ENCODE data around the gene TRAF7.
"Not testable (repeated sequence)": the region's sequence is repeated elsewhere in the genome, so short reads cannot be mapped to it uniquely, and the experiment has no call there.

Gene TRAF7

GRCh38 chr16:2155091-2155950 is at the start of gene TRAF7:
Gene TRAF7 (plus strand): TSS chr16:2155782. CDS start chr16:2163921, 8,139 bp downstream.
- peak; percentile 91 for DNase-seq

DNA sequence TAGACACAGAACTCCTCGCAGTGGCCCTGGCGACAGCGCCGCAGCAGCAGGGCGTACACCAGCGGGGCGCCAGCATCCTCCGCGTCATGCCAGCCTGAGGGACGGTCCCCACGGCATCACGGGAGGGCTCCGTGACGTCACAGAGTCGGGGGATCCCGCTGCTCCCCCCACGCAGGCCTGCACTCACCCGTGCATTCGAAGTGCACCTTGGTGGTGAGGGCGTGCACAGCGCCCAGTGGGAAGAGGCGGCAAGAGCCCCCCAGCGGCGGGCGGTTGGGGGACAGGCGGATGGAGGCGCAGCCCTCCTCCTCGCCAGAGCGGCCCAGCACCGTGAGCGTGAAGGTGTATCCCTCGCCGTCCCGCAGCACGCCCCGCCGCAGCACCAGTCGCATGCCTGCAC is 49.4 kb upstream of the TRAF7 start:
- DNase-seq = not testable (repeated sequence)

DNA sequence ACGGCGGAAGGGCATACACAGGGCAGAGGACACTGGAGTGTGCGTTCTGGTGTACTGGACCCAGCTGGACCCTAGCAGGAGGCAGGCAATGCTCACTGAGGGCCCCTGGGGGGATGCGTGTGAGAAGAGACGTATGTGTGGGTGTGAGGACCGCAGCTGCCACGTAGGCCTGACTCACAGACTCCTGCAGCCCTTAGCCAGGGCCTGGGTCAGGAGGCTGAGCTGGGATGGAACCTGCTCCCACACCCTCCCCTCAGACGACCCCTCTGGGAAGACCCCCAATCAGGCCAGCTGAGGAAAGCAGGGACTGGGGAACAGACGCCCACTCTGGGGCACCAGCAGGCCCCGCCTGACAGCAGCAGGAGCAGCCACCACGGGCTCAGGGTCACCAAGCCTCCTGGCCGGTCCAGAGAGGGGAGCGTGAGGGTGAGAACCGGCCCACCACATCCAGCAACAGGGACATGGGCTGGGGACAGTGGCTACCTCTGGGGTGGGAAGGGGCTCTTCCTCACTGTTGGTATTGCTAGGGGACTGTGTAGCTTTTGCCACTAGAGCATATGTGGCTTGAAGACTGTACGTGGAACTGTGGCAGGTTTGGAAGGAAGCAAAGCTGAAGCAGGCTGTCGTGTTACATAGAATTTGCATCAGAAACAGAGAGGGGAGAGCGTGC is 48.3 kb upstream of the TRAF7 start:
- DNase-seq = not testable (repeated sequence)

- DNase-seq = not testable (repeated sequence)
Observed at GRCh38 chr16:2107791-2108125, 47.8 kb upstream of the TRAF7 start.

GRCh38 chr16:2108446-2109270 is 46.9 kb upstream of the TRAF7 start:
- DNase-seq = not testable (repeated sequence)

DNA sequence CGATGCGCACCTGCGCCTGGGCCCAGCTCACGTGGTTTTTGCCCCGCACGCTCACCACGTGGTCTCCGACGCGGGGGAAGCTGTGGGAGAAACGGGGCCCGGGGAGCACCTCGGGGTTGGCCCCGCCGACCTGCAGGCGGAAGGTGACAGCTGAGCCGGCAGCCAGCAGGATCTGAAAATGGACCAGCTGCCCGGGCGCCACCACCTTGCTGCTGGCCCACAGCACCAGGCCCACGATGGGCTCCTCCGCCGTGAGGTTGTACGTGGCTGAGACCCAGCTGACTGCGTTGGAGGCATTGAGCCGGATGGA is 46.4 kb upstream of the TRAF7 start:
- DNase-seq = not testable (repeated sequence)

- DNase-seq = not testable (repeated sequence)
Observed at GRCh38 chr16:2109872-2110271, 45.7 kb upstream of the TRAF7 start.

DNA sequence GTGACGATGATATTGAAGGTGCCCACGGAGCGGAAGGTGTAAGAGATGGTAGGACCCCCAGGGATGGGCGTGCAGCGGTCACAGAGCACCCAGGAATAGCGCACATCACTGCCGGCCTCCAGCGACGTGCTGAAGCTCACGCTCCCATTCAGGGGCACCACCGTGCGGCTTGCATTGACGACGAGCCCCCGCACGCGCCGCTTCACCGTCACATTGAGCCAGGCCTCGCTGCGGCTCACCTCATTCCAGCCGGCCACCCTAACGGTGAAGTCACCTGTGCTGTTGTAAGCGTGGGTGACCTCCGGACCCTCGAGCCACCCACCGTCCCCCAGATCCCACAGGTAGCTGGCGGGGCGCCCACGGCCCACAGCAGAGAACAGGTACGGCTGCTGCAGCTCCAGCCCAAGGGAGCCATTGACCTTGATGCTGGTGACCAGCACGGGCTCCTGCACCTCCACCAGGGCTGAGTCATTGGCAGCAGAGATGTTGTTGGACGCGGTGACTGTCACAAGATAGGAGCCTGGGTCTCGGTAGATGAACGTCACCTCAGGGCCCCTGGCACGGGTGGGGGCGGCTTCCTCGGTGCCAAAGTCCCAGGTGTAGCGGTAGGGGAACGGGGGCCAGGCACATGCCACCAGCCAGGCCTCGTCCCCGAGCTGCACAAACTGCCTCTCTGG is 45.1 kb upstream of the TRAF7 start:
- DNase-seq = not testable (repeated sequence)

- DNase-seq = not testable (repeated sequence)
Observed at GRCh38 chr16:2111009-2111353, 44.6 kb upstream of the TRAF7 start.

DNA sequence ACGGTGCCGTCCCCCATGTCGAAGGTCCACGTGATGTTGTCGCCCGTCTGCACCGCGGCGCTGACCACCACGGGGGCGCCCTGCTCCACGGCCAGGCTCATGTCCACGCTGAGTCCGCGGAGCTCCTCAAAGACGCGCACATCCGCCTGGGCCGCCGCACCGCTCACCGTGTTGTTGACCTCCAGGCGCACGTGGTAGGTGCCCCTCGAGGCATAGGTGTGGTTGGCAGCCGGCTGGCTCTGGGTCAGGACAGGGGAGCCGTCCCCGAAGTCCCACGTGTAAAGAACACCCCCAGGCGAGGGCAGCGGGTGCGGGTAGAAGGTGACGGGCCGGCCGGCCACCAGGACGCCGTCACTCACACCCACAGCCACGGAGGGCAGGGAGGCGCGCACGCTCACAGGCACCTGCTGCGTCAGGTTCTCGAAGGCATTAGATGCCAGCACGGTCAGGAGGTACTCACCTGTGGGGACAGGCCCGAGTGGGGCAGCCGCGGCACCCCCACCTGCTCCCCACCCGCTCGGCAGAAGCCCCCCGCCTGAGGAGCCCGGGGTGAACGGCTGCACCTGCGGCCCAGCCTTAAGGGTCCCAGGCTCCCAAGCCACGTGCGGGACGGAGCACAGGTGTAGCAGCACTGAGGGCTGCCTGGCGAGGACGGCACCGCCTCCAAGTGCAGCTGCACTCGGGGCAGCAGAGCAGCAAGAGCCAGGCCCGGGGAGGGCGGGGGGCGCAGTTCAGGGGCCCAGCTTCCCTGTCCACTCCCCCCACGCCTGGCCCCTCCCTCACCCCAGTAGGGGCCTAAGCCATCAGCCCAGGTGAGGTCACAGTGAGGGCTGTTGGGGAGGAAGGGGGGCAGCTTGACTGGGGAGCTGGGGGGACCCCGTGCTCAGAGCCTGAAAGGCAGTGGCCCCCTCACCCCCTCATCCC is 43.9 kb upstream of the TRAF7 start:
- not testable (repeated sequence) for DNase-seq

DNA sequence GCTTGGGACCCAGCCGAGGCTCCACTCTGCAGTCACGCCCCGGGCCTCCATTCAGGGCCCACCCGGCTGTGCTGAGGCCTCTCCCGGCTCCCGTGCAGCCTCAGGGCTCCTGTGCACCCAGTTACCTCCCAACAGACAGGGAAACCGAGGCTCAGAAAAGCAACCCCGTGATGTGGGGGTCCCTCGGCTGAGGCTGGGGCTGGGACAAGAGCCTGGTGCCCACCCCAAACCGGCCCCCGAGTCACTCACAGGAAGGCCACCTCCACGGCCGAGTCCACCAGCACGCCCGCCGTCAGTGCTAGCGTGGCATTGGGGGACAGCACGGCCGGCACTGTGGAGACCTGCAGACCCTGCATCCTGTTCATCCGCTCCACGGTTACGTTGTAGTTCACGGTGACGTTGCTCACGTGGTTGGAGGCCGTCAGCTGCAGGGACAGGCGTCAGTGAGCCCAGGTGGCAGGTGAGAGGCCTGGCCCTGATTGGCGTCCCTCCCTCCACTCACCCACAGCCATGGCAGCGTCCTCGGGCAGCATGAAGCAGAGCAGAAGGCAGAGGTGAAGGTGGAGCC is 43.0 kb upstream of the TRAF7 start:
- DNase-seq = not testable (repeated sequence)

DNA sequence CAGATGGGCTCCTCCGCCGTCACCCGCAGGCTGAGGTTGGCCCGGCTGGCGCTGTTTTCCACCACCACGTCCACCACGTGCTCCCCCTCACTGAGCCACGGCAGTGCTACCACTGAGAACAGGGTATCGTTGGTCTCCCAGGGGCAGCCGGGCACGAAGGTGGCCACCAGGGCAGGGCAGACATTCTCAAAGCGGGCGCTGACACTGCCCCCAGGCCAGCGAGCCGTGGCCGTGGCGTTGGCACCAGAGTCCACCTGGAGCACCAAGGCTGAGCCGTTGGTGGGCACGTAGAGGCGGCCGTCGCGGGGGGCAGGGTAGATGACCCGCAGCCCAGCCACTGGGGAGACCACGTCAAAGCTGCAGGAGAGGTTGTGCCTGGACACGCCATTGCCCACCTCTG is 41.4 kb upstream of the TRAF7 start:
- DNase-seq = not testable (repeated sequence)

- not testable (repeated sequence) for DNase-seq
Observed at GRCh38 chr16:2114885-2115590, 40.5 kb upstream of the TRAF7 start.

DNA sequence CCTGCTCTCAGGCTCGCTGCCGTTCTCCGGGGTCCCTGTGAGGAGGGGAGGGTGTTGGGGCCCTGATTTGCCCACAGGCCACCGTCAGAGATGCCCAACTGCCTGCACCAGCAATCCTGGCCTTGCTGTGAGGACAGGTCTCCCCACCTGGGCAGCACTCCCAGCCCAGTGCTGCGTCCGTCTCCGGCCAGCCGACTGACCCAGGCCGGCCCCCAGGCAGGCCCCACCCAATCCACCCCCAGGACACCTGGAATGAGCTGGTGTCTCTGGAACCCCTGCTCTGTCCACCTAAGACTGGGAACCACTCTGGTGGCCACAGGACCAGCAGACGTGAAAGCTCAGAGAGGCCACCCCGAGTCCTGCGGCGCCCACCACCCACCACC is 40.0 kb upstream of the TRAF7 start:
- no peak for DNase-seq

GRCh38 chr16:2116428-2116827 is 39.2 kb upstream of the TRAF7 start:
- DNase-seq = not testable (repeated sequence)

DNA sequence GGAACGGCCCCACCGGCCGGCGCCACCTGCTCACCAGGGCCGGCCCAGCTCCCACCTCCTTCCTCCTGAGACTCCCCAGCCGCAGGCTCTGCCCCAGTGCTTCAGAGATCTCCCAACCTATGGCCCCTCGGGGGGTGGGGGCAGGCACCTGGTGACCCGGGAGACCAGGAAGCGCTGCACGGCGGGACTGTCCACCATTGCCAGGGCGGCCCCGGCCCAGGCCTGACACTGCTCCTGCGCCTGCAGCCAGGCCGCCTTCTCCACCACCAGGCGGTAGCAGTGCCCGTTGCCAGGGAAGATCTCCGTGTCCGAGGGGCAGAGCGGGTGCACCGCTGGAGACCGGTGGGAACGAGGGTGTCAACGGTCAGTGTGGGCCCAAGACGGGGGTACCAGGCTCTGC is 38.2 kb upstream of the TRAF7 start:
- DNase-seq = not testable (repeated sequence)

DNA sequence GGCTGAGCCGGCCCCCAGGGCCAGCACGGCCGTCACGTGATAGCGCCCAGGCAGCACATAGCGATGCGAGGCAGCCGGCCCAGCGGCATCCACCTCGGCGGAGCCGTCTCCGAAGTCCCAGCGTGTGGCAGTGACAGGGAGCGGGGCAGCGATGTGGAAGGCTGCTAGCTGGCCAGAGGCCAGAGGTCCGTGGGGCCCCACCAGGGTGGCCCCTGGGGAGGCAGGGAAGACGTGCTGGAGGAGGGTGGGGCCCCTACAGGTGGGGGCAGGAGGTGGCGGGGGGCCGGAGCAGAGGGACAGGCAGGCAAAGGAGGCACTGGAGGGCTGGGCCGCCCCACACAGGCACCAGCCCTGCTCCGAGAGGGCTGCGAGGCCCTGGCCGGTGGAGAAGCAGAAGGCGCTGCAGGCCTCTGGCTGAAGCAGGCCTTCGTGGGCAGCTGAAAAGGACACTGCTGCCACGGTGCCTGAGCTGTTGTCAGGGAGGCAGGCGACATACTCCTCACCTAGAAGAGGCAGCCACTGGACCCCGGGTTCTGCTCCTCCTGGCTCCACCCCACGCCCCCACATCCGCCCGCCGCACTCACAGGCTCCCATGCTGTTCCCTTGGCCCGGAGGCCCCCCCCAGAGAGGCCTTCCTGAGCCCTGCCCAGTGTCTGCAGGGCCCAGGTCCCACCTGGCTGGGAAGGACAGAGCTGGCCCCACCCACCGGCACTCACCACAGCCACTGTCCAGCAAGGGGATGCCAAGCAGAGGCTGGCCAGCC is 37.4 kb upstream of the TRAF7 start:
- DNase-seq = not testable (repeated sequence)

- not testable (repeated sequence) for DNase-seq
Observed at GRCh38 chr16:2121325-2121724, 34.3 kb upstream of the TRAF7 start.

GRCh38 chr16:2121853-2122252 is 33.7 kb upstream of the TRAF7 start:
- DNase-seq = no peak

DNA sequence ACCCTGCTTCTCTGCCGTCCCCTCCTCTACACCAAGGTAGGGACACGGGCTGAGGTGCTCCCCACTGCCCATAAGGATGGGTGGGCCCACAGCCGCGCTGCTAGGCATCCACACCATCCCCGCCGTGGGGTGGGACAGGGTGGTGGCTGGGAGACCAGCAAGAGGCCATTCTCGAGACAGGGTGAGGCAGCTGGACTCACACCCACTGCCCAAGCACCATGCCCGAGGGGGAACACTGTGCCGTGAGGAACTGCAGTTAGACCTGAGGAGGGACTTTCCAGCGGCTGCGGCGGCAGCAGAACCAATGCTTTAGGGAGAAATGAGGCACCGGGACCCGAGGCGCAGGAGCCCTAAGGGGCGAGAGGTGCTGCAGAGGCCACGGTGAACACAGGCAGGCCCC is 33.2 kb upstream of the TRAF7 start:
- DNase-seq = no peak
